ENCODE data around the gene C2orf76. TPM values are rescaled to one million over a fixed set of nuclear protein-coding genes. Genes with fewer than 3 reads are reported as not detected.
A peak's percentile ranks its signal among the peaks of the same experiment; 100 is the strongest.

The C2orf76 gene
- total and polyA plus RNA-seq, 10 of the 15 experiments (the other 5 are each of a cell fraction or from before 2014, with no cell fraction given), result 14.0 to 46.1 (median 25.4) TPM

GRCh38 chr2:119366649-119367471 is at the start of gene C2orf76, which contains the start of gene DBI (continued):
- TF ChIP-seq IKZF2 (IDR thresholded peaks at IDR 0.05), result peak in 1 of 2 experiments; percentile 31; a peak in 2 of 4 replicates
- TF ChIP-seq ZNF217 (IDR thresholded peaks at IDR 0.05), result no peak
- TF ChIP-seq ATF3 (IDR thresholded peaks at IDR 0.05; ENCODE audit: borderline replicate concordance, extremely low read depth, low read depth, low read length), result peak; percentile 60; the same call in 1 of the 2 replicates
- TF ChIP-seq NR2C1 (IDR thresholded peaks at IDR 0.05), result no peak
- TF ChIP-seq TCF7 (IDR thresholded peaks at IDR 0.05; ENCODE audit: borderline replicate concordance), result no peak
- TF ChIP-seq BCLAF1 (IDR thresholded peaks at IDR 0.05), result no peak
- TF ChIP-seq GABPA (IDR thresholded peaks at IDR 0.05; ENCODE audit: low read depth), result peak; percentile 59; the same call in 1 of the 2 replicates
- peak; percentile 74 for TF ChIP-seq RAD51 (IDR thresholded peaks at IDR 0.05)
- peak; percentile 34 for TF ChIP-seq BCL3 (IDR thresholded peaks at IDR 0.05; ENCODE audit: borderline replicate concordance, insufficient read depth, low read depth, low read length, poor library complexity, severe bottlenecking)
- TF ChIP-seq PKNOX1 (IDR thresholded peaks at IDR 0.05), result no peak; the same call in 1 of the 2 replicates
- TF ChIP-seq ELK1 (IDR thresholded peaks at IDR 0.05; ENCODE audit: low read depth, low read length), result peak; percentile 84
- TF ChIP-seq ZNF622 (IDR thresholded peaks at IDR 0.05), result no peak
- TF ChIP-seq FOS (IDR thresholded peaks at IDR 0.05; ENCODE audit: borderline replicate concordance, extremely low read depth, insufficient read length), result no peak
- TF ChIP-seq ATF7 (IDR thresholded peaks at IDR 0.05; ENCODE audit: low read depth), result 0 out of 2 replicates have a peak, but pooled peaks have one; percentile 6
- peak; percentile 40; the same call in 1 of the 2 replicates for TF ChIP-seq DPF2 (IDR thresholded peaks at IDR 0.05)
- TF ChIP-seq SPI1 (IDR thresholded peaks at IDR 0.05; ENCODE audit: borderline replicate concordance, insufficient read depth, low read depth, low read length), result peak; percentile 33; the same call in 1 of the 2 replicates
- TF ChIP-seq JUND (IDR thresholded peaks at IDR 0.05; ENCODE audit: low read depth, low read length), result no peak
- TF ChIP-seq ZNF24 (IDR thresholded peaks at IDR 0.05), result no peak; the same call in 1 of the 2 replicates
- no peak for TF ChIP-seq ZBTB33 (IDR thresholded peaks at IDR 0.05)
- no peak for TF ChIP-seq CHD1 (IDR thresholded peaks at IDR 0.05; ENCODE audit: low read depth, low read length)
- no peak for TF ChIP-seq NFXL1 (IDR thresholded peaks at IDR 0.05; ENCODE audit: borderline replicate concordance)

All from GM12878 (cell line).